NCI-H345 treated with DMSO at 0.1 percent for 48 hours (cell line): ENCODE measurements around the gene RSRC2.
A peak's percentile ranks its signal among the peaks of the same experiment; 100 is the strongest.
"Not testable (repeated sequence)": the region's sequence is repeated elsewhere in the genome, so short reads cannot be mapped to it uniquely, and the experiment has no call there.

Experiments
- DNase-seq: peaks from one replicate; lab custom pipeline; 2025; ENCODE audit not compliant: unreplicated experiment; lab: John Stamatoyannopoulos, UW

RSRC2 gene

GRCh38 chr12:122486805-122487426 lies 39.8 kb downstream of the RSRC2 start:
- no peak for DNase-seq

GRCh38 chr12:122486360-122486759 lies 40.4 kb downstream of the RSRC2 start:
- DNase-seq = not testable (repeated sequence)

DNA sequence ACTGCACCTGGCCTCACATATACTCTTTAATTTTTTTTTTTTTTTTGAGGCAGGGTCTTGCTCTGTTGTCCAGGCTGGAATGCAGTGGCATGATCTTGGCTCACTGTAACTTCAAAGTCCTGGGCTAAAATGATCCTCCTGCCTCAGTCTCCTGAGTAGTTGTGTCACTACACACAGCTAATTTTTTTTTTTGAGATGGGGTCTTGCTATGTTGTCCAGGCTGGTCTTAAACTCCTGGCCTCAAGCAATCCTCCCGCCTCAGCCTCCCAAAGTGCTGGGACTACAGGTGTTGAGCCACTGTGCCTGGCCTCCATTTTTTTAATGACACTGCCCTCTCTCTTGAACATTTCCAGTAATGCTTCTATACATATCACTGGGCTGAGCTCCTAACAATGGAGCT lies 42.4 kb downstream of the RSRC2 start:
- DNase-seq = not testable (repeated sequence)

- DNase-seq = no peak
These were observed 42.8 kb downstream of the RSRC2 start for GRCh38 chr12:122483969-122484368.

GRCh38 chr12:122481861-122482260 lies 44.9 kb downstream of the RSRC2 start:
- no peak for DNase-seq

DNA sequence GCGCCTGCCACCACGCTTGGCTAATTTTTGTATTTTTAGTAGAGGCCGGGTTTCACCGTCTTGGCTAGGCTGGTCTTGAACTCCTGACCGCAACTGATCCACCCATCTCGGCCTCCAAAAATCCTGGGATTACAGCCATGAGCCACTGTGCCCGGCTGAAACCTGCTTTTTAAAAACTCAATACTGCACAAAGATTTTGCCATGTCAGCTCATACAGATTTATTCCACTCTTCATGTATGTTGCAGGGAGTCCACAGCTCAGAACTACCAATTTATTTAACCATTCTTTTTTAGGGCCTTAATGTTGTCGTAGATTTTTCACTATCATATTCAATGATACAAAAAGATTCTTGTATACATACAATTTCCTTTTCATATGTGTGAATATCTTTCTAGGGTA lies 46.0 kb downstream of the RSRC2 start:
- DNase-seq = no peak

DNA sequence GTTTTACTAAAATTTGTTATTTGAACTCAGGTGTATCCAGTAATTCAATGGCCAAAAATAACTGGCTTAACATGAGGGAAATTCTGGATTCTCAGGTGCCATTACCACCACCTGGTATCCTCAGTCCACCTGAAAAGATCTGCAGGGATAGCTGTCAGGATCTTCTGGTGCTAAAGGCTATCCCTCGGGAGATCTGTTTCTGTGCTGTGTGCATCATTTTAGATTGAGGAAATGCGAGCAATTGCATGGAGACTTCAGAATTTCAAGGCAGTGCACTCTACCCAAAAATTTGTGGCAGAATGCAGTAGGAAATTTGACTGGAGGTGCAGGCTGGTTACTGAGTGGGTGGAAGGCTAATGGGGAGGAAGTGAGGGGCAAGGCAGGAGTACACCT lies 52.4 kb downstream of the RSRC2 start:
- DNase-seq = no peak

DNA sequence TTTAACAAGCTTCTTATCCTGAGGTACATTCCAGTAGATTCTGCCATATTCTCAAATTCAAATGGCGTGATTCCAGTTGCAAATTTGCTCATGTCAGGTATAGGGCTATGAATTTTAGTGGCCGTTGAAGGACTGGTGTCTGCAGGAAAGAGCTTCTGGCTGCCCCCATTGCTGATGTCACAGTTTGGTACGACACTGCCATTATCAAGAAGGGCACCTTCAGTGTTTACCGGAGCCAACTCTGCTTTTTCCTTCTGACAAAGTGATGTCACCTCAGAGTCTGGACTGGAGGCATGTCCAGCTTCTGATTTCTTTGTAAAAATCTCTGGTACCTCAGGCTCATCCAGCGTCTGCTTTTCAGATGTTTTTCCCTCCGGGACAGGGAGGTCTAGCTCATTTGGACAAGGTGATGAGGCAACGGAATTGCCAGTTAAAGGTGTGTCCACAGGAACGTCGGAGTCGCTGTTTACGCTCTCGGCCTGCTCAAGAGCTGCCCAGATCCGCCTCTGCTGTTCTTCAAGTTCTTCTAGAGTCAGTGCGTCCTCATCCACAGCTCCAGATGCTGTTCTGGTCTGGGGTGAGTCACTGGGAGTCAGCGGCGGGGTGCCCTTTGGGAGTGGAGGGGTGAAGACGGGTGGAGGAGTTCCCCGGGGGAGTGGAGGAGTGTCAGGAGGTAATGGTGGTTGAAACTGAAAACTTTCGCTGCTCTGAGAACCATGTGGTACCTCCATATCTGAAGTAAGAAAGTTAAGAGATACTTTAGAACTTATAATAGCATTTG lies 53.0 kb downstream of the RSRC2 start:
- no peak for DNase-seq

DNA sequence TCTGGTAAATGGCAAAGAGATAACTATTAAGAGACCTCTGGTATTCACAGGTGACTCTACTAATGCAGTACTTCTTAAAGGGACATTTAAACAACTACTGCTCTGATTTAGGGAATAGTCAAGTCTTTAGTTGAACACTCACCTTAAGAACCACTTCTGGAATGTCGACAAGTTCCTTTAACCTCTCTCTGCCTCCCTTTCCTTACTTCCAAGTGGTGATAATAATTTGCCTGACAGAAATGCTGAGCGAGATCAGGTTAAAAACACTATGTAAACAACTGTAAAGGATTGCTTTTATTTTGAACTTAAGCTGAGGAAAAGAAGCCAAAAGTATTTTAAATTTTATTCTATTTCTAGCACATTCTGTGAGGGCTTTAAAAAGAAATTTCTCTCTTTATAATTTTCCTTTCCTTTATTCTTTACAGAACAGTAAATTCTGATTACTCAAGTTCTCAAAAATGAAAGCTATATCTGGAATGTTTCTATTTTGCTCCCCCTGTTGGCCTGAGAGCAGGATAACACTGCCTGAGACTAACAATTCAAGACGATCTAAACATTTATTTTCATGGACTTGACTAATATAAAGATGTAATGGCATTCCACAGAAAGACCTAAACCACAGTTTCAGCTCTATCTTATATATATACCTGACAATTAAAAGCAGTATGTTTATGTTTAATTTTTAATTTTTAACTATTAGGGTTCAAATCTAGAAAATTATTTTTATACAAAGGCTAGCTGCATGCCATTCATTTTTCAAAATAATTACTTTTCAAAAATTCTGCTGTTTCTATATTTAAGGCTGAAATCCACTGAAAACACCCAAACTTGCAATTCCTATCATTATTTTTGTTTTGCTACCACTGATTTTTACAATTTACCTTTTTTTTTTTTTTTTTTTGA lies 55.2 kb downstream of the RSRC2 start:
- DNase-seq = peak; percentile 27

DNA sequence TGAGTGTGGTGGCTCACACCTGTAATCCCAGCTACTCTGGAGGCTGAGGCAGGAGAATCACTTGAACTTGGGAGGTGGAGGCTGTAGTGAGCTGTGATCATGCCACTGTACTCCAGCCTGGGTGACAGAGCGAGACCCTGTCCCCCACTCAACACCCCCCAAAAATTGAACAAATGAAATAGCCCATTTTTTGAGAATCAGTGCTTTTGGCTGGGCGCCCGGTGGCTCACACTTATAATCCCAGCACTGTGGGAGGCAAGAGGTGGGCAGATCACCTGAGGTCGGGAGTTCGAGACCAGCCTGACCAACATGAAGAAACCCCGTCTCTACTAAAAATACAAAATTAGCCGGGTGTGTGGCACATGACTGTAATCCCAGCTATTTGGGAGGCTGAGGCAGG lies 56.2 kb downstream of the RSRC2 start:
- not testable (repeated sequence) for DNase-seq

- DNase-seq = not testable (repeated sequence)
These were observed 56.9 kb downstream of the RSRC2 start for GRCh38 chr12:122469856-122470255.

- no peak for DNase-seq
These were observed 58.8 kb downstream of the RSRC2 start for GRCh38 chr12:122467983-122468382.

DNA sequence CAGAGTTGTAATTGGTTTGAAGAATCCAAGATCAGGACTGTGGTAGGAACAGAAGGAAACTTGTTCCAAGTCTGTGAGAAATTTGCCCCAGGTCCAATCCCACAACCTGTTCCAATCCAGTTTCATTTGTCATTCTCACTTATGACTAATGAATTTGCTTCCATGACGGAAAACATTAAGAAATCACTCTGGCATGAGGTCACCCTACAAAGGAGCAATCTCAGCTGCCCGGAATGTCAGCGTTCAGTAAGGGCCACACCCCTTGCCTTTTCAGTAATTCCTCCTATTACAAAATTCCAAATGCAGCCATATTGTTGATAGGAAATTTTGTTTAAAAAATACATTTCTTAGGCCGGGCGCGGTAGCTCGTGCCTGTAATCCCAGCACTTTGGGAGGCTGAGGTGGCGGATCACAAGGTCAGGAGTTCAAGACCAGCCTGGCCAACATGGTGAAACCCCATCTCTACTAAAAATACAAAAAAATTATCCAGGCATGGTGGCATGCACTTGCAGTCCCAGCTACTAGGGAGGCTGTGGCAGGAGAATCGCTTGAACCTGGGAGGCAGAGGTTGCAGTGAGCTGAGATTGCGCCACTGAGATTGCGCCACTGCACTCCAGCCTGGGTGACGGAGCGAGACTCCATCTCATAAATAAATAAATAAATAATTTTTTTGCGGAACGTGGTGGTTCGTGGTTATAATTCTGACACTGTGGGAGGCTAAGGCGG lies 62.3 kb downstream of the RSRC2 start:
- DNase-seq = not testable (repeated sequence)

GRCh38 chr12:122460641-122461040 lies 66.1 kb downstream of the RSRC2 start:
- no peak for DNase-seq

GRCh38 chr12:122460061-122460460 lies 66.7 kb downstream of the RSRC2 start:
- no peak for DNase-seq

GRCh38 chr12:122459211-122459610 lies 67.5 kb downstream of the RSRC2 start:
- DNase-seq = no peak

GRCh38 chr12:122458105-122459035 lies 68.4 kb downstream of the RSRC2 start:
- DNase-seq = no peak

DNA sequence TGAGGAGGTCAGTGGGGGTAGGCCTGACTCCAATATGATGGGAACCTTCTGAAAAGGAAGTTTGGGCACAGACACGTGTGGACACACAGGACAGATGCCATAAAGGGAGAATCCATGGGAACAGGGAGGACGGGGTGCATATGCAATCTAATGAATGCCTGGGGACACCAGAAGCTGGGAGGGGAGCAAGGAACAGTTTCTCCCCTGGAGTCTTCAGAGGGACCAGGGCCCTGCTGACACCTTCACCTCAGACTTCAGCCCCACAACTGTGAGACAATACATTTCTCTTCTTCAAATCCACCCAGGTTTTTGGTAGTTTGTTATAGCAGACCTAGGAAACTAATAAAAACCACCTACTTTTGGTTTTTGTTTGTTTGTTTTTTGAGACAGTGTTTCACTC lies 69.1 kb downstream of the RSRC2 start:
- DNase-seq = no peak

GRCh38 chr12:122454739-122455138 lies 72.0 kb downstream of the RSRC2 start:
- DNase-seq = no peak

- no peak for DNase-seq
These were observed 72.5 kb downstream of the RSRC2 start for GRCh38 chr12:122454250-122454721.
